COLO829 (cell line): ENCODE data around the gene PRORP.
"Not testable (repeated sequence)": the region's sequence is repeated elsewhere in the genome, so short reads cannot be mapped to it uniquely, and the experiment has no call there.

Experiments used
- DNase-seq: peaks from one replicate; pipeline ENCODE4 v3.0.0; 2012; ENCODE audit warnings: low spot score

The PRORP gene

DNA sequence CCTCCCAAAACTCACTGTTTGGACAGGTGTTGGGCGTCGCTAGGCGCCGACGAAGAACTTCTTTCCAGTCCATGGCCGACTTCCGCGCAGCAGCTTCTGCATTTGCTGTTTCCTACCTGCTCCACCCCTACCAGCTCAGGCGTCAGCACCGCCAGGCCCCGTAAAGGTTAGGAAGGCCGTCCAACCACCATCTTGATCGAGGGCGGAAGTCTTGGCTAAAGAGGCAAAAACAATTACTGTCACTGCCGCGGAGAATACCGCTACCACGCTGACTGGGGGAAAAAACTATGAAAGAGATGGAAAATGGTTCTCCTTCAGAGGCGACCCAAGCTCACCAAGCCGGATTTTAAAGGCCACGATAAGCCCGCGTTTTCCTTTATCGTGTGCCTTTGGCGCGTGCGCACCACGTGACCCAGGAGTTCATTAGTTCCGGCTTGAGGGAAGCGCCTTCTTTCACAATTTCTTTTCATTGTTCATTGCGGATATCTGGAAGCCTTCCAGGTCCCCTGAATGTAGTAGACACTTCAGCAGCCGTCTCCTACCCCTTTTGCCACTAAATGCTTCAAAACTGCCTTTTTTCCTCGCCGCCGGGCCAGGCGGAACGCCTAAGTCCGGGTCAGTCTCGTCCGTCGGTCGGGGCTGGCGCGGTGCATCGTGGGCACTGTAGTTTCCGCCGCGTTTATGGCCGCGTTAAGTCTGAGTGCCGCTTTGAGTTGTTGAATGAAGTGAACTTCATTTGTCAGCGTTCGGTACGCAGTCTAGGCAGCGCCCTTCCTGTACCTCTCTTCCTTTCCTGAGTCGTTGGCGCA lies at the start of gene PRORP, which contains the start of gene PPP2R3C:
TSS of gene PRORP (plus strand) at position 666 of the 809 bp plus-strand sequence. CDS start 694 bp downstream, outside the sequence.
TSS of gene PPP2R3C (minus strand) at position 104 of the 809 bp plus-strand sequence. CDS start at position 73, 31 bp downstream.
- DNase-seq = peak; percentile 84

DNA sequence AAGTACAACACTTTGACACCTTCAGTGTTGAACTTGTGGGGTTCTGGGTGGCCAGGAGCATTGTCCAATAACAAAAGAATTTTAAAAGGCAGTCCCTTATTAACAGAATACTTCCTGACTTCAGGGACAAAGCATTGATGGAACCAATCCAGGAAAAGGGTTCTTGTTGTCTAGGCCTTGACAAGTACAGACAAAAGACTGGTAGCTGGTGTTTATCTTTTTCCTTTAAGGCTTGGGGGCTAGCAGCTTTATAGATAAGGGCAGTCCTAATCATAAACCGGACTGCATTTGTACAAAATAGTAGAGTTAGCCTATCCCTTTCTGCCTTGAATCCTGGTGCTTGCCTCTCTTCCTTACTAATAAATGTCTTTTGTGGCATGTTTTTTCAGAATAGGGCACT lies 48.9 kb upstream of the PRORP start:
- no peak for DNase-seq

DNA sequence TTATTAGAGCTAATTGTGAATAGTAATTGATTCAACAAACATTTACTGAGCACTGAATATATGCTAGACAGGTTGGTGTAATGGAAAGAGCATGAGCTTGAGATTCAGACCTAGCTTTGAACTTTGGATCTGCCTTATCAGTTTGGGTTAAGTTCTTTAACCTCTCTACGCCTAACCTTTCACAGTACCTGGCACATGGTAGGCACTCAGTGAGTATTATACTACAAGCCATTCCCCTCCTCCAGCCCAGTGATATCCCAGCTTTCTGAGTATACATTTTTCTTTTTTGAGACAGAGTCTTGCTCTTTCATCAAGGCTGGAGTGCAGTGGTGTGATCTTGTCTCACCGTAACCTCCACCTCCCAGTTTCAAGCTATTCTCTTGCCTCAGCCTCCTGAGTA lies 44.3 kb upstream of the PRORP start:
- no peak for DNase-seq

DNA sequence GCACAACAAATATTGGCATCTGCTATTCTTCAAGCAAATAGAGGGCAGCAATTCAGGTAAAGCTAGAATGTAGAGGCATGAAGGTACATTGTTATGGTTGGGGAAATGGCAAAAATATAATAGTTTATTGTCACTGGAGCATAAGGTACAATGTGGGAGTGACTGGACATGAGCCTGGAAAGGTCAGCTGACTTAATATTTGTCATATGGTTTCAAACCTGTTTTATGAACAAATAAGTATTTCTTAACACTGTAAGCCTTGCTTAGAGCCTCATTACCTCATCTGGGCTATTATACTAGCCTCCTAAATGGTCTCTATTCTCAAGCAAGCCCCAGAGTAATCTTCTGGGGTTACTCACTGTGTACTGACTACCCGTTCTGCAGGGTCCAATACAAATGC lies 42.6 kb upstream of the PRORP start:
- DNase-seq = no peak

DNA sequence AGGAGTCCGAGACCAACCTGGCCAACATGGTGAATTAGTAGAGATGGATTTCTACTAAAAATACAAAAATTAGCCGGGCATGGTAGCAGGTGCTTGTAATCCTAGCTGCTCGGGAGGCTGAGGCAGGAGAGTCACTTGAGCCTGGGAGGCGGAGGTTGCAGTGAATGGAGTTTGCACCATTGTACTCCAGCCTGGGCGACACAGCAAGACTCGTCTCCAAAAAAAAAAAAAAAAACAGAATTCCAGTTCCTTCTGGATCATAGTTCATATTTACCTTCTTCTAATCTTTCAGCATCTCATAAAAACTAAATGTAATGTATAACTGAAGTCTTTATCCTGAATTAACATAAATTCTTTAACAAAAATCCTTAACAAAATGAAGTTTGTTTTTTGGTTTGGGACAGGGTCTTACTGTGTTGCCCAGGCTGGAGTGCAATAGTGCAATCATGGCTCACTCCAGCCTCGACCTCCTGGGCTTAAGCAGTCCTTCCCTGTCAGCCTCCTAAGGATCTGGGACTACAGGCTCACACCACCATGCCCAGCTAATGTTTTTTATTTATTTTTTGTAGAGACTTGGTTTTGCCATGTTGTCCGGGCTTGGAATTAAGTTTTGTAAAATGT lies 38.7 kb upstream of the PRORP start:
- no peak for DNase-seq

DNA sequence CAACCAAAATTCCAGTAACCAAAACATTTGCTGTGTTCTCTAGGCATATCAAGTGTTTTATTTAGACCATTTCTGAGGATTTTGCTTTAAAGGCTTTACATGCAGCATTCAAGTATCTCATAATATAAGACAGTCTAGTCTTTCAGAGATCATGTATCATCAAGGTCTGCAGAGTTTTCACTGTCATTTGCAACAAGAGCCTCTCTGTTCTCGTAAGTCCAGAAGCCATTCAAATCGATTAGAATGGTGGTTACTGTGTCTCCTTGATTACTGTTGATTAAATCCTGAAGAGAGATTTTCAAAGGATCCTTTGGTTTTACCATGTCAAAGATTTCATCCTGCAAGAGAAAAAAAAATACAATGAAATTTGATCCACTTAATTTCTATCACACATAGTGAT lies 36.9 kb upstream of the PRORP start:
- peak; percentile 65 for DNase-seq

DNA sequence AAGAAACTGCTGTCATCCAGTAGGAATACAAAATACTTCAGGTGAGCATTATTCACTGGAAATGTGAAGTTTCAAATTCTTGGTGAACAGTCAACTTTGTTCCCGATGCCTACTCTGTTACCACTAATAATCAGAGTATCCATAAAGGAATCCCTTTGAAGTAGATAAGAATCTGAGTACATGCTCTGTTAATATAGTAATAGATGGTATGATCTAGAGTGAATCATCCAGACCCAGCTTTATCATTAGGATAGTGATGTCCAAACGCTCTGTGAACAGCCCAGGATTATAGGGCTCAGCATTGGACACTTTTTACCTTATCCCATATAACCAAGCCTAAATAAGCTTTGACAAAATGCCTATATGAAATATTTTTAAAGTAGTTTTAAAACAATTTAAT lies 33.8 kb upstream of the PRORP start:
- no peak for DNase-seq

DNA sequence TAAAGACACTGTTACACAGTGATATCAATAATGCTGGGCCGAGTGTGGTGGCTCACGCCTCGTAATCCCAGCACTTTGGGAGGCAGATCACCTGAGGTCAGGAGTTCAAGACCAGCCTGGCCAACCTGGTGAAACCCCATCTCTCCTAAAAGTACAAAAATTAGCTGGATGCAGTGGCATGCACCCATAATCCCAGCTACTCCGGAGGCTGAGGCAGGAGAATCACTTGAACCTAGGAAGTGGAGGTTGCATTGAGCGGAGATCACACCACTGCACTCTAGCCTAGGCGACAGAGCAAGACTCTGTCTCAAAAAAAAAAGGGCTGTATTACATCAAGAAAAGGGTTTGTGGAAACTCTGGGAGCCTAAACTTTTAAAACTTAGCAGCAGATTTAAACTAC lies 27.7 kb upstream of the PRORP start:
- not testable (repeated sequence) for DNase-seq

DNA sequence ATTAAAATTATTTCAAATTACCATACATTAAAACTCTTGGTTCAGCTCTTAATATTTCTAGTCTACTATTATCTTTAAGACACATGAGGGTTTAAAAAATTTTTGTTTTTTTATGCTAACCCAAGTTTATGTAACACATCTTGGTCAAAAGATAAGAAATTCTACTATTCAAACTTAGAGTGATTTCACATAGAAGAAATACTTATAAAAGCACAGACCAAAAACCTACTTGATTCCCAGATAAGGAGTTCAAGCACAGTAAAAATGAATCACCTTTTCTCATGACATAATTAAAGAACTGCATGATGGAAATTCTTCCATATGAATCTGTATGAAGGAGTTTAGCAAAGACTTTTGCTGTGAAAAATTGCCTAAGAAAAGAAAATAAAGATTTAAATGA lies 14.5 kb upstream of the PRORP start:
- DNase-seq = no peak

DNA sequence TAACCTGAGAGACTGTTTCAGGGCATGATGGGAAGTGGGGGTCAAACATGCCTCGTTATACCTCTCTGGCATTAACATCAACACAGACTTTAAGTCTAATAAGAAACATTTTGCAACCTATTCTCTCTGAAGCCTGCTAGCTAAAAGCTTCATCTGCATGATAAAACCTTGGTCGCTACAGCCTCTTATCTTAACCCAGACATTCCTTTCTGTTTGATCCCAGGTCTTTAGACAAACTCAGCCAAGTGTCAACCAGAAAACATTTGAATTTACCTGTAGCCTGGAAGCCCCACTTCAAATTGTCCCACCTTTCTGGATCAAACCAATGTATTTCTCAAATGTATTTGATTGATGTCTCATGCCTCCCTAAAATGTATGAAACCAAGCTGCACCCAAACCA lies 9.7 kb upstream of the PRORP start:
- DNase-seq = no peak

DNA sequence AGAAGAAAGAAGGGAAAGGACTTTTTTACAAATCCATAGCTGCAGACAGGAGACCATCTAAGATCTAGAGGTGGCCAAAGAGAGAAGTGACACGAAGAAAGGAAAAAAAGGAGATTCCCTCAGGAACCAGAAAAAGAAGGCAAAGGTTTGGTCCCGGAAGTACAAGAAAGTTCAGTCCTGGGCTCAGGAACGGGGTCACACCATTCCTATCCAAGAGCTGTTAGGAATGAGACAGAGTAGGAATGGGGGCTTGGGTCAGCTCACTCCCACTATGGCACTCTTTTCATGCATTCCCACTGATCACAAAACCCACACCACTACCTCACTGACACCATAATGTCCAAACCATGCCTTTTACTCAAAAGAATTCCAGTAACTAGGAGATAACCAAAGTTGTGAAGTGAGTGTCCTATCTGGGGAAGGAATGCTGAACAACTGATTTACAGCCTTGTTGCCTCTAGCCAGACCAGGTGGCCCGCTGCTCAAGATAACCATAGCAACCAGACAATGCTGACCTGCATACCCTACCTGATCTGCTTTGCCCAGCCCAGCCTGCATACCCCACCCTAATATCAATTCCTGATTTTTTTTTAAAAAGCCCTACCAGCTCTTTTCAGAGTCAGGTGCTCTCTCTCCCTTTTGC lies 8.9 kb upstream of the PRORP start:
- DNase-seq = no peak

DNA sequence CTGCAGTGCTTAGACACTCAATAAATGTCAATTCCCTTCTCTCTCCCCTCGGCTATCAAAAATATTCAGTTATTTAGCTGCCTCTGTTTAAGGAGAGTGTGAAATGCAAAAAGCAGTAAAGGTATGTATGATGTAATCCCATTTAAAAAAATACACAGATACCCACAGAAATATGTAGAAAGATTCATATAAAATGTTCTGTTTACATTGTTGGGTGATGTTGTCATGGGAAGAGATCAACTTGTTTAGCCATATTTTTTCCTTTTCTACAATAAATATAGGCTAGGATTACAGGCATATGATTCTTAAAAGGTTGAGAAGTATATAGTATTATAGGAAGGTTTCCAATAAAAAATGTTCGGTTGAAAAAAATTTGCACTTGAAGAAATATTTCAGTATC lies 8.3 kb upstream of the PRORP start:
- no peak for DNase-seq

DNA sequence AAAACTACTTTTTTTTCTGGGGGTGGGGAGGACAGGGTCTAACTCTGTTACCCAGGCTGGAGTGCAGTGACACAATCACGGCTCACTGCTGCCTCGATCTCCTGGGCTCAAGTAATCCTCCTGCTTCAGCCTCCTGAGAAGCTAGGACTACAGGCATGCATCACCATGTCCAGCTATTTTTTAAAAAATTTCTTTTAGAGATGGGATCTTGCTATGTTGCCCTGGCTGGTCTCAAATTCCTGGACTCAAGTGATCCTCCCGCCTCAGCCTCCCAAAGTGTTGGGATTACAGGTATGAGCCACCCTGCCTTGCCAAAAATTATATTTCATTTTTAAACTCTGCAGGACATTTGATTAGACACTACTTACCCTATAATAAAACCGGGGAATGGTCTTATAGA lies 6.1 kb upstream of the PRORP start:
- DNase-seq = no peak

DNA sequence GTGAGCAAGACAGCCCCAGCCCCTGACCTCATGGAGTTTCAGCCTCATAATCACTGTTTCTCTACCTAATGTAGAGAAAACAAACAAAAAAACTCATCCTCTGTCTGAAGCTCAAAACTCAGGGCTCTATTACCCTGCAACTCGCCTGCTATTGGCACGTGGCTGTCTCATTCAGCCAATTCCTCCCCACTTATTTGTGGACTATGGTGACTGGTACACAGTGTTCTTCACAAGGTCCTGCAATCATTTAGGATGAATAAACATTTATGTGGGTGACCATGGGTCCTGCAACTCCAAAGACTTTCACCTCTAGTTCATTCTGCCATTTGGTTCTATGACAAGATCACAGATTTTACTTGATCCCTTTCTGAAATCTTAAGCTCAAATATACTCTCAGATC lies 5.2 kb upstream of the PRORP start:
- no peak for DNase-seq

DNA sequence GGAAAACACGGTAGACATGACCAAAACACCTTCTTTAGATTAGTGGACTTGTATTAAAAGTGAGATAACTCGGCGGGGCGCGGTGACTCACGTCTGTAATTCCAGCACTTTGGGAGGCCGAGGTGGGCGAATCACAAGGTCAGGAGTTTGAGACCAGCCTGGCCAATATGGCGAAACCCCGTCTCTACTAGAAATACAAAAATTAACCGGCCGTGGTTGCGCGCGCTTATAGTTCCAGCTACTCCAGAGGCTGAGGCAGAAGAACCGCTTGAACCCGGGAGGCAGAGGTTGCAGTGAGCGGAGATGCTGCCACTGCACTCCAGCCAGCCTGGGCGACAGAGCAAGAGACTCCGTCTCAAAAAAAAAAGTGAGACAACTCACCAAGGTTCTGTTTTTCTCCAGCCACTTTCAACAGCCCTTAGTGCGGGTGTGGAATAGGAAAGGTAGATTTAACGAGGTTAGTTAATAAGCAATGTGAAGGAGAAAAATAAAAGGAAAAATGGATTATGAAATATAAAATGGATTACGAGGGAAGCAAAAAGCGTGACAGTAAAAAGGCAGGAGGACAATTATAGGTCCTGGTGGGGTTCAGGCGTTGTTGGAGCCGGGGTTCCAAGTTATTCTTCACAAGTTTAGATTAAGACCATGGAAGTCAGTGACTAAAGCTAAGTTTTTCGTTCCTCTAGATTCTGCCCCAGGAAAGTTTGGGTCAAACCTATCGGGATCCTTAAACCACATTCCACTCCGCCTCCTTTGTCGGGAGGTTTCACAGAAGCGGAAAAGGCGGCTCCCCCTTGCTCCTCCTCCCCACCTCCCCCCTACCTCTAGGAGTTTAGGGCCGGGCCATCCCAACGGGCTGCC lies 1.1 kb upstream of the PRORP start:
- no peak for DNase-seq

DNA sequence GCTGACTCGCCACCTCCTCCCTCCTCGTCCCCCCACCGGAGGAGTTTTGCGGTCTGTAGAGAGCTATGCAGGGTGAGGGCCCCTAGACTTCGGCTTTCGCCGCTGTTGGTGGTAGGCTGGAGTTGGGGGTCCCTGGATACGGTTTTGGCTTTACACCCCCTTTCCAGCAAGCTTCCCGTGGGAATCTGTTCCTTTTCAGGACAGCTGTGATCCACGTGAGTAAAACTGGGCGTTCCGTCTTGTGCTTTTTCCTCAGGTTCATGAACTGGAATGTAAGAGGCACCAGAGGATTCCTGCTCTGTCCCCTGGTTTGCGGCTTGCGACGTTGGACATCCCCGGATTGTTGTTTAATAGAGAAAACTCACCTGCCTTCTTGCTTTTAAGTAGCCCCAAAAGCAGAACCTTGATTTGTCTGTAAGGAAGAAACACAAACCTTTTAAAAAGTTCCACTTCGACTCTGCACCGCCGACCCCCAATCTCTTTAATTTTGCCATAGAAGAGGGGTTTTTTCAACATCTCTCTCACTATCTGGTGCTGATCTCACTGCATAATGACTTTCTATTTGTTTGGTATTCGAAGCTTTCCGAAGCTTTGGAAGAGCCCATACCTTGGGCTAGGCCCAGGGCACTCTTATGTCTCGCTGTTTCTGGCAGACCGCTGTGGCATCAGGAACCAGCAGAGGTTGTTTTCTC lies 490 bp downstream of the PRORP start:
- peak; percentile 45 for DNase-seq

DNA sequence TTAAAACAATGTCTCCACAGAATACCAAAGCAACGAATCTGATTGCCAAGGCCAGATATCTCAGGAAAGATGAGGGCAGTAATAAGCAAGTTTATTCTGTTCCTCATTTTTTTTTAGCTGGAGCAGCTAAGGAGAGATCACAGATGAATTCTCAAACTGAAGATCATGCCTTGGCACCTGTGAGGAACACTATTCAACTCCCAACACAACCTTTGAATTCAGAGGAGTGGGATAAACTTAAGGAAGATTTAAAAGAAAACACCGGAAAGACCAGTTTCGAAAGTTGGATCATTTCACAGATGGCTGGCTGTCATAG lies 994 bp downstream of the PRORP start:
- DNase-seq = no peak

DNA sequence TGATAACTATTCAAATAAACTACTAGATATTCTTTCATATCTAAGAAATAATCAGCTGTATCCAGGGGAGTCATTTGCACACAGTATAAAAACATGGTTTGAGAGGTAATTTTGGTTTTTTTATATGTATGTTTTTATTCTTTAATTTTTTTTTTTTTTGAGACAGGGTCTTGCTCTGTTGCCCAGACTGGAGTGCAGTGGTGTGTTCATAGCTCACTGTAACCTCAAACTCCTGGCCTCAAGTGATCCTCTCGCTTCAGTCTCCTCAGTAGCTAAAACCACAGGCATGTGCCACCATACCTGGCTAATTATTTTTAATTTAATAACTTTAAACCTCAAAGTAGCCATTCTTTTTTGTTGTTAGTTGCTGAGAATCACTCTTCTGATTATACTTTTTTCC lies 1.8 kb downstream of the PRORP start:
- DNase-seq = no peak

DNA sequence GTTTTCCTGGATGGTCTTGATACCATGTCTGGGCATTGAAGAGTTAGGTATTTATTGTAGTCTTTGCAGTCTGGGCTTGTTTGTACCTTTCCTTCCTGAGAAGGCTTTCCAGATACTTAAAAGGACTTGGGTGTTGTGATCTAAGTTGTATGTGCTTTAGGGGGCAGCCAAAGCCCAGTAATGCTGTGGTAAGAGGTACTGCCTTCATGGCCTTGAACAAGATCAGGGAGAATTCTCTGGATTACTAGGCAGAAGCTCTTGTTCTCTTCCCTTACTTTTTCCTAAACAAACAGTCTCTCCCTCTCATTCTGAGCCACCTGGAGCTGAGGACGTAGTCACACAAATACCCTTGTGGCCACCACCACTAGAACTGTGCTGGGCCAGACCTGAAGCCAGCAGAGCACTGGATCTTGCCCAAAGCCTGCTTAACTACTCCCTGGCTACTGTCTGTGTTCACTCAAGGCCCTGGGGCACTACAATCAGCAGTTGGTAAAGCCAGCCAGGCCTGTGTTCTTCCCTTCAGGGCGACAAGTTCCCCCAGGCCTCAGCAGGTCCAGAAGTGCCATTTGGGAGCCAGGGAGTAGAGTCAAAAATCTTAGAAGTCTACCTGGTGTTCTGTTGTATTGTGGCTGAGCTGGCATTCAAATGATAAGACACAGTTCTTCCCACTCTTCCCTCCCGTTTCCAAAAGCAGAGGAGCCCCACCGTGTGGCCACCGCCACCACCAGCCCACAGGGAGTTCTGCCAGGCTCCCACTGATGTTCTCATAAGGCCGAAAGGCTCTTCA lies 11.4 kb downstream of the PRORP start:
- no peak for DNase-seq

DNA sequence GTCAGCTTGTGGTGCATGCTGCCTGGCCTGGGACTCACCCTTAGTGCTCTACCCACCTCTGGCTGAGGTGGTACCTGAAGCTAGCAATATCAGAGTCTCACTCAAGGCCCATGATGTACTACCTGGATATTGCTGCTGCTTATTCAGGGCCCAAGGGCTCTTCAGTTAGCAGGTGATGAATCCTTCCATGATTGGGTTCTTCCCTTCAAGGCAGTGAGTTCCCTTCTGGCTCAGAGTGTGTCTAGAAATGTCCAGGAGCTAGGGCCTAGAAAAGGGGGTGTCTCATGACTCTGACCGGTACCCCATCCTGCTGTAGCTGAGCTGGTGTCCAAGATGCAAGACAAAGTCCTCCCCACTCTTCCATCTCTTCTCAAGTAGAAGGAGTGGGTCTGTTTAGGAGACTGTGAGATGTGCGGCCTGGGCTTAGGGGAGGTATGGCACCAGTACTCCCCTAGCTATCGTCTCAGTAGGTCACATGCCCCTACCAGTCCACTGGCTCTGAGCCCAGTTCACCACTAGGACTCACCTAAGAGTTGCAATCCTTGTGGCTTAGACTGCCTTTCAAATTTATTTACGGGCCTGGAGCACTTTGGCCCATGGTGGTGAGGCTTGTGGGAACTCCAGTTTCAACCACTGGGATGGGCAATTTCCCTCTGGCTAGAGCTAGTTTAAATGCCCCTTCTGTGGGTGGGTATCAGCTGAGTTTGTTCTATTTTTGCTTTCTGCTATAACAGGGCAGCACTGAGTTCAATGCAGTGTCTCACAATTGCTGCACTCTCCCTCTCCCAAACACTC lies 12.2 kb downstream of the PRORP start:
- DNase-seq = no peak
